Activated CD8-positive, alpha-beta memory T cell treated with anti-CD3 and anti-CD28 coated beads, Interleukin-2, amount 50 U/mL, for 48 hours (primary cell): Measurements from ENCODE around the gene SPECC1.
A peak's percentile ranks its signal among the peaks of the same experiment; 100 is the strongest.

Source experiments
- DNase-seq: peaks from one replicate; pipeline ENCODE4 v3.0.0-alpha.2; 2020

Gene SPECC1, protein sequence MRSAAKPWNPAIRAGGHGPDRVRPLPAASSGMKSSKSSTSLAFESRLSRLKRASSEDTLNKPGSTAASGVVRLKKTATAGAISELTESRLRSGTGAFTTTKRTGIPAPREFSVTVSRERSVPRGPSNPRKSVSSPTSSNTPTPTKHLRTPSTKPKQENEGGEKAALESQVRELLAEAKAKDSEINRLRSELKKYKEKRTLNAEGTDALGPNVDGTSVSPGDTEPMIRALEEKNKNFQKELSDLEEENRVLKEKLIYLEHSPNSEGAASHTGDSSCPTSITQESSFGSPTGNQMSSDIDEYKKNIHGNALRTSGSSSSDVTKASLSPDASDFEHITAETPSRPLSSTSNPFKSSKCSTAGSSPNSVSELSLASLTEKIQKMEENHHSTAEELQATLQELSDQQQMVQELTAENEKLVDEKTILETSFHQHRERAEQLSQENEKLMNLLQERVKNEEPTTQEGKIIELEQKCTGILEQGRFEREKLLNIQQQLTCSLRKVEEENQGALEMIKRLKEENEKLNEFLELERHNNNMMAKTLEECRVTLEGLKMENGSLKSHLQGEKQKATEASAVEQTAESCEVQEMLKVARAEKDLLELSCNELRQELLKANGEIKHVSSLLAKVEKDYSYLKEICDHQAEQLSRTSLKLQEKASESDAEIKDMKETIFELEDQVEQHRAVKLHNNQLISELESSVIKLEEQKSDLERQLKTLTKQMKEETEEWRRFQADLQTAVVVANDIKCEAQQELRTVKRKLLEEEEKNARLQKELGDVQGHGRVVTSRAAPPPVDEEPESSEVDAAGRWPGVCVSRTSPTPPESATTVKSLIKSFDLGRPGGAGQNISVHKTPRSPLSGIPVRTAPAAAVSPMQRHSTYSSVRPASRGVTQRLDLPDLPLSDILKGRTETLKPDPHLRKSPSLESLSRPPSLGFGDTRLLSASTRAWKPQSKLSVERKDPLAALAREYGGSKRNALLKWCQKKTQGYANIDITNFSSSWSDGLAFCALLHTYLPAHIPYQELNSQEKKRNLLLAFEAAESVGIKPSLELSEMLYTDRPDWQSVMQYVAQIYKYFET

DNA sequence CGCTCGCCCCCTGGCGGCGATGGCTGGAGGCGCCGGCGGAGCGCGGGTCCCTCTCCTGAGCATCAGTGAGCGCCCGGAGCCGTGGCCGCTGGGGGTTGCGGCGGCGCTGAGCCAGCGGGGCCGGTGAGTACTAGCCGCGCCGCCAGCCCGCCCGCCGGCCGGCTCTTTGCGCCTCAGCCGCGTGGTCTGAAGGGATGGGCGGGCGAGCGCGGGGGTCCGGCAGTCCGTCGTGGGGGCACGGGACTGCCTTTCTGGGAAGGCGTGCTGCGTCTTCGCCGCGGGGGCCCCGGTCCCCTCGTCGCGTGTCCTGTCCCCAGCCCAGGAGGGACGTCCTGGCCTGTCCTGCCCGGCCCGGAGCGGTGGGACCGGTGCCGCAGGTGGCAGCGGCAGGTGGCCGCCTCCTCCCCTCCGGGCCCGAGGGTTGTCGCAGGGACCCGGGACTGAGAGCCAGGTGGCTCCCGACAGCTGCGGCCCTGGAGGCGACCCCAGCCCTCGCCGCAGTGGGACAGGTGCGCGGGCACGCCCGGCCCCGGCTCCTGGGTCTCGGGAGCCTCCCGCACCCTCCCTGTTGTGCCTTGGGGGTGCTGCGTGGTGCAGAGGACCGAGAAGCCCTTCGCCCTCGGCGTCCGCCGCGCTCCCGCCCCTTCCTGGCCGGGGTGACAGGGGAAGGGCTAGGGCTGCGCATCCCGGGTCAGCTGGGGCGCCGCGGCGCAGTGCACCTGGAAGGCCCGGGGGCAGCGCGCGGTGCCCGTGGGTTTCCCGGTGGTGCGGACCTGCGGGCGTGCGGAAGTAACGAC is at the start of gene SPECC1:
SPECC1 (plus strand) TSS at position 58 of the 797 bp plus-strand sequence. CDS start 87,293 bp downstream, outside the sequence.
- DNase-seq = peak; percentile 98

DNA sequence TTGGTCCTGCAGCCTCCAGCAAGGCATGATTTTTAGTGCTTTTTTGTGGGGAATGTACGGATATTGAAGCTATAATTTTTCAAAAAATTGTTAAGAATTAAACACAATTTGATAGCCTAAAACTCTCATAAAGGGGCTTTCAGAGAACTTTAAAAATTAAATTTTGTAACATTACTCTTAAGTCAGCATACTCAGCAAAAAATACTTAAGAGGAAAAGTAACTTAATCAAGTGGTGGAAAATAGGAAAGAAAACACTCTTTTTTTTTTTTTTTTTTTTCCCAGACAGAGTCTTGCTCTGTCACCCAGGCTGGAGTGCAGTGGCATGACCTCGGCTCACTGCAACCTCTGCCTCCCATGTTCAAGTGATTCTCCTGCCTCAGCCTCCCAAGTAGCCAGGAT is 46.2 kb upstream of the SPECC1 start:
- peak; percentile 10 for DNase-seq

DNA sequence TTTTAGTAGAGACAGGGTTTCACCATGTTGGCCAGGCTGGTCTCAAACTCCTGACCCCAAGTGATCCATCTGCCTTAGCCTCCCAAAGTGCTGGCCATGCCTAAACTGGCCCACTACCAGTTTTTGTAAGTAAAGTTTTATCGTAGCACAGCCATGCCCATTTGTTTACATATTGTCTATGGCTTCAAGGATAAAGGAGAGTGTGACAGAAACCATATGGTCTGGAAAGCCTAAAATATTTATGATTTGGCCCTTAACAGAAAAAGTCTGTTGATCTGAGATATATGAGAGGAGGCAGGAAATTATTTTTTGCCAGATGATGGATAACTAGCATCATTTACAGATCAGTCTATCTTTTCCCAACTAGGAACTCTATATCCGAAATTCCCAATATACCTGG is 36.0 kb upstream of the SPECC1 start:
- DNase-seq = no peak

DNA sequence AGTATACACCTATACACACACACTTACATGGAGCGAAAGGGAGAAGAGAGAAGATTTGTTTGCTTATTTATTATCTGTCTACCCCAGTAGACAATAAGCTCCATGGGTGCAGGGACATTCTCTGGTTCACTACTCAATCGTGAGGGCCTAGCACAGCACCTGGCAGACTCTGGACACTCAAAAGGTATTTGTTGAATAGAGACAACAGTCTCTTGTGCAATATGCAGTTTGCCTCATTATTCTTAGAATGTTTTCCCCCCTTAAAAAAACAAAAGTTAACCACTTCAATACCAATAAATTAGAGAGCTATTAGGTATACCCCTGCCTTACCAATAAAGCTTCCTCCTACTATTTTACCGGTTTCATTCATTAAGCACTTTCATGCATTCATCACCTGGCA is 33.6 kb upstream of the SPECC1 start:
- DNase-seq = peak; percentile 35

DNA sequence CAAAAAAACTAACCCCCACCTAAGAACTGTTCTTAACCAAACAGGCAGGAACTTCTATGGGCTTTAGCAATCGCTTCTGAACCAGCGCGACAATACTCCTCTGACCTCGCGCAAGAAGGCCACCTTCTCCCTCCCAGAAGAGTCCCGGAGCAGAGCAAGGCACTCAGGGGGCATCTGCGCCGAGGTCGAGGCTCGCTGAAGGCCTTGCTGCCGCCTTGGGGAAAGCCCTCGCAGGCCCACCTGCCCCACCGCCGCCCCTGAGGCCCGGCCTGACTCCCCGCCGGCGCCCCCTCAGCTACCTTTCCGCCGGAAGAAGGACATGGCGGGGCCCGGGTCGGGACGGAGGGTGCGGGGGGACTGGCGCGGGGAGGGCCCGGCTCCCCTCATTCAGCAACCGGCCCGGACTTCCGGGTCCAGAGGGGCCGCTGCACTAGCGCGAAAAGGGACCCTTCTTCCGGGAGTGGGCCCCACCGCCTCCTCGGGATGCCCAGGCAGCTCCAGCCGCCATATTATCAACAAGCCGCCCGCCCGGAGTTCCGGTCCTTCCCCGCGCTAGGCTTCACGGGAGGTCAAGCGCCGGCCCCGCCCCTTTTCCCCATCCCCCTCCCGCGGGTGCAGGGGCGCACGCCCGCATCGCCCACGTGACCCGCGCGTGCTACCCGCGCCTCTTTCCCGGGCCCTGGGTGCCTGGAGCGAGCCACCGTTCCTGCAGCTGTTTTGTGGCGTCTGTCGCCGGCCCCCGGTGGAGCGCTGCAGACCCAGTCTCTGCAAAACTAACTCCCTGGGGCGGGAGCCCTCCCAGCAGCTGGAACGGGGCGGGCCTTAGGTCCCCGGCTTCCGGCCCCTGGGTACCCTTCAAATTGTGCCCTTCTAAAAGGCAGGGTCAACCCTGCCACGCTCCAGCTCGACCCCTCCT is 31.6 kb upstream of the SPECC1 start, which contains the start of gene AKAP10:
AKAP10 (minus strand) TSS at position 536 of the 916 bp plus-strand sequence; CDS start at position 387, 149 bp downstream.
- peak; percentile 98 for DNase-seq

DNA sequence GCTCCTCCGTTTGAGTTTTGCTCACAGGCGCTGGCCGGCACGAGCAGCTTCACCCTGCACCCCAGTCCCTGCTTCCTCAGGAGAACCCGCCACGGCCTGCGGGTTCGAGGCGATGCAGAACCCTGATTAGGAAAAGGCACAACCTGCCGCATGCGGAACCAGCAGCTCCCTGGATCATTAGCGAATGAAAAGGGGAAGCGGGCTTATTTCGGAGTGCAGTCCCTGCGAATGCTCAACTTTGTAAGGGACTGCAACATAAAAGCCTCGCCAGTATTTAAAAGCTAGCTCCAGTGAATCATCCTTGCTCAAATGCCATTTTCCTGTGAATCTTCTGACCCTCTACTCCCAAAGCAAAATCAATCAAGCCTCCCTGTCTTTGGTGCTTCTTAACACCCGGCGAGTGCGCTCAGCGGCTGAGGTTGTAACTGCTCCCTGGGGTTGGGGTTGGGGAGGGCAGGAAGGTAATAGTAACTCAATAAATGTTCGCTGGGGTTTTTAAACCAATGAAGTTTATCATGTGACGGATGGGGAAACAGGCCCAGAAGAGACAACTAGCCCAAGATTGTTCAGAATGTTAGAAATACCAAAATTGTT is 30.9 kb upstream of the SPECC1 start:
- DNase-seq = peak; percentile 63

DNA sequence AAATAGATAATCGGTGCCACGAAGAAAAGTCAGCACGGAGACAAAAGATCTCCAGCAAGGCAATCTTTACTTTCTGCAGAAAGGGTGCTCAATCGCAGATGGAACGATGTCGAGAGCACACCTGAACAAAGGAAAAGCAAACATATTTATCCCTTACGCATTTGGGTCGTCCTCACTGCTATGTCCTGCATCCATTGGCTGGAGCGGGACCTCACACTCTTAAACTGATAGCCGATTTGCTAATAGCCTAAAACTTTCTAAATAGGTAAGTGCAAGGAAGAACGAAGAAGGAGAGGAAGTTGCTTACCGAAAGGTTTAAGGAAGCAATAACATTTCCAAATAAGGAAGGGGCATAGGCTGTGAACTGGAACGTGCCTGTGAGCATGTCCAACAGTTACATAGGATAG is 30.4 kb upstream of the SPECC1 start:
- DNase-seq = peak; percentile 48

DNA sequence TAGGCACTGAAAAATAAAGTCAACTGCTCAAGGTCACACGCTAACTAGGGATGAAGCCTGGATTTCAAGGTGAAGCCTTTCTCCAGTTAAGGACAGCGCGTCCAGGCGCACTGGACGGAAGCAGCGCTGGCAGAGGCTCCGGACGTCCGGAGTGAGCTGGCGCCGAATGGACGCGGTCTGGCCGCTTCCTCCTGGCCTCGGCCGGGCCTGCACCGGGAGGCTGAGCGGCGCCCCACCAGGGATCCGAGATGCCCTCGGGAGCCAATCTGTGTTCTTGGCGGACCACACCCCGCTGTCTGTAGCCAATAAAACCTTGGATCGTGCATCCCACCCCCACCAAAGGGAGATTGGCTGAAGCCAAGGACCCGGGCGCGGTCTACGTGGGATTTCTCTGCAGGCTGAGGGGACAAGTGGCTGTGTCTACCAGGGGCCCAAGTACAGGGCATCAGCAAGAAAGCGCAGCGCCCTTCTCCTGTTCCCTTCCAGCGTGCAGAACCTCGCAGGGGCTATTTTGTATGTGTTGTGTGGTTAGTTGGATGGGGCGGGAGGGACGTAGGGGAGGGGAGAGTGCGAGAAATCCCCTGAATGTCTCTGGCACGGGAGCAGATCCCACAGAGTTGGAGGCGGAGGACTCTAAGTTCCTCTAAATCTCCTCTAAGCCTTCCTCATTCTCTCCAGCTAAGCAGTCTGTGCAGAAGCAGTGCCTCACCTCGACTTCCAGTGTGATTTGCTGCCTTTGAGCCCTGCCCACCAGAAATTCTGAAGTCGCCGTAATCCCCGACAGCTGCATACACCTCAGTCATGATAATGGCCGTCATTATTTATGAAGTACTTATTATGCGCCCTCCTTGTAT is 29.0 kb upstream of the SPECC1 start:
- DNase-seq = peak; percentile 49

DNA sequence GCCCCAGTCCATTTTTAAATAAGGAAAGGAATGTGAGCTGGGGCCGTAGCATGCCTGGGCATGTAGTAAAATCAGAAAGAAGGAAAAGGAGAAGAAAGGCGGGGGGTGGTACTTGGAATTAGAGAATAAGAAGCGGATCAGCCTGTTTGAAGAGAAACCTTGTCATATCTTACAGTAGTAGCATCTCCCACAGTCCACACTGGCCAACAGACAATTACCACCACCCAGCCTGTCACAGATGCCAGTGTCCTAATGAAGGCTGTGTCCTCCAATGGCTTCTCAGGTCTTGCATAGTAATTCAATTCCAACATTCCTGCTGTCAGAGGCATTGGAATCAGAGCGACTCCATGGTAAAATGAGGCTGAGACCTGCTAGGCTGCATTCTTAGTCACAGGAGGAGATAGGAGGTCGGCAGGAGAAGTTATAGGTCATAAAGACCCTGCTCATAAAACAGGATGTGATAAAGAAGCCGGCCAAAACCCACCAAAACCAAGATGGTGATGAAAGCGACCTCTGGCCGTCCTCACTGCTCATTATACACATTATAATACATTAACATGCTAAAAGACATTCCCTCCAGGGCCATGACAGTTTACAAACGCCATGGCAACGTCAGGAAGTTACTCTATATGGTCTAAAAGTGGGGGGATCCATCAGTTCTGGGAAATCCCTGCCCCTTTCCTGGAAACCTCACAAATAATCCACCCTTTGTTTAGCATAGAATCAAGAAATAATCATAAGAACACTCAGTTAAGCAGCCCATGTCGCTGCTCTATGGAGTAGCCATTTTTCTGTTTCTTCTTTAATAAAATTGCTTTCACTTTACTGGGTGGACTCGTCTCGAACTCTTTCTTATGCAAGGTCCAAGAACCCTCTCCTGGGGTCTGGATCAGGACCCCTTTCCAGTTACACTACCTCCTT is 22.0 kb upstream of the SPECC1 start:
- peak; percentile 12 for DNase-seq

DNA sequence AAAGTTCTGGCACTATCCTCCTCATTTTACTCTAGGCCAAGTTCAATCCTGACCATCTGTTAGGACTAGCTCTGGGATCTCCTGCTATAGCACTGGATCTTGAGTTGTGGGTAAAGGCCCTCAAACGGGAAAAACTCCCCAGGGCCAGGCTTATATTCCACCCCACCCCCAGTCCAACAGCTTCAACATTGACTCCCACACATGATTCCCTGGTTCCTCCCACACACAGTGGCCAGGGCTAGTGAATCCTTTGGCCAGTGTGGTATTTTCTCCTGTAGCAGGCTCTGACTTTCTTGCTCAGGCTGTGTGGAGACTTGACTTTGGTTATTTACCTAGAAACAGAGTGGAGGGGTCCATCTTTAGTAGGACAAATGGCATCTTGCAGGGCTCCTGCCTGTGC is 21.3 kb upstream of the SPECC1 start:
- peak; percentile 23 for DNase-seq

DNA sequence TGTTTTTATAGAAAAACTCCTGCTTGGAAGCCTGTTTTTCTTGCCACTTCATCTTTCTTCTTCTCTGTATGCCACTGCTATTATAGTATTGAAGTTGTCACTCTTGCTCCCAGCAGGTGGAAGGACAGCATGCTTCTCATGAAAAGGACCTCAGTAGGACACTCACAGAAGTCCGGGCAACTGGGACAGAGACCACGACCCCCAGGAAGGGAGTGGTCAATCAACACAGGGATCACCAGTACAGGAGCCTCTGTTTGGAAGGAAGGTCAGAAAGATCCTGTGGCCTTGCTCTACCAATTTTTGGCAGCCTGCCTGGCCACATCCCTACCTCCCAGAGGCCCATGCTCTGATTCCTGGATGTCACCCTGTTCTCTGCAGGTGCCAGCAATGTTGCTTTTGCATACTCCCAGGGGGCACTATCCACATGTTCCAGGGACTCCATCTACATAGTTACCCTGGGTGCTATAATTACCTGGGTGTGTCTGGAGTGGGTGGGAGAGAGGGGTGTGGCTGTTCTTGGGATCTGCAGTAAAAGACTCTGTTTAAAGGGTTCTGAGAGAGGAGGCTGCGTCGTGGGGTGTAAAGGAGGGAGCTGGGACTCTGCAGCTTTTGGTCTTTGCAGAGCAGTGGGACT is 17.8 kb upstream of the SPECC1 start:
- peak; percentile 29 for DNase-seq

DNA sequence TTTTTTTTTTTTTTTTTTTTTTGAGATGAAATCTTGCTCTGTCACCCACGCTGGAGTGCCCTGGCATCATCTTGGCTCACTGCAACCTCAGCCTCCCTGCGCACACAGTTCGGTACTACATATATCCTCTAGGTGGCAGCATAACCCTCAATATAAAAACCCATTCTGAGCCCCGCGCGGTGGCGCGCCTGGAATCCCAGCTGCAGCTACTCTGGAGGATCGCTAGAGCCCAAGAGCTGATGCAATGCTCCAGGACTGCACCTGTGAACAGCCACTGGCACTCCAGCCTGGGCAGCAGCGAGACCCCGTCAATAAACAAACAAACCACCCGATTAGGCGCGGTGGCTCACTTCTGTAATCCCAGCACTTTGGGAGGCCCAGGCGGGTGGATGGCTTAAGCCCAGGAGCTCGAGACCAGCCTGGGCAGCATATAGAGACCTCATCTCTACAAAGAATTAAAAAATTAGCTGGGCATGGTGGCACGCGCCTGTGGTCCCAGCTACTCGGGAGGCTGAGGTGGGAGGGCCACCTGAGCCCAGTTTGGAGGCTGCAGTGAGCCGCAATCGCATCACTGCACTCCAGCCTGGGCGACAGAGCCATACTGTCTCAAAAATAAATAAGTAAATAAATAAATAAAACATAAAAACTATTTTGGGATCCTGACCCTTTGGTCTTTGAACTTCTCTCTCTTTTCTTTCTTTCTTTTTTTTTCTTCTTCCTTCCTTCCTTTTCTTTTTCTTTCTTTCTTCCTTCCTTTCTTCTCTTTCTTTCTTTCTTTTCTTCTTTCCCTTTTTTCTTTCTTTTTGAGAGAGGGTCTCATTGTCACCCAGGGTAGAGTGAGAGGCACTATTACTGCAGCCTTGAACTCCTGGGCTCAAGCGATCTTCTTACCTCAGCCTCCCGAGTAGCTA is 16.1 kb upstream of the SPECC1 start:
- peak; percentile 85 for DNase-seq

DNA sequence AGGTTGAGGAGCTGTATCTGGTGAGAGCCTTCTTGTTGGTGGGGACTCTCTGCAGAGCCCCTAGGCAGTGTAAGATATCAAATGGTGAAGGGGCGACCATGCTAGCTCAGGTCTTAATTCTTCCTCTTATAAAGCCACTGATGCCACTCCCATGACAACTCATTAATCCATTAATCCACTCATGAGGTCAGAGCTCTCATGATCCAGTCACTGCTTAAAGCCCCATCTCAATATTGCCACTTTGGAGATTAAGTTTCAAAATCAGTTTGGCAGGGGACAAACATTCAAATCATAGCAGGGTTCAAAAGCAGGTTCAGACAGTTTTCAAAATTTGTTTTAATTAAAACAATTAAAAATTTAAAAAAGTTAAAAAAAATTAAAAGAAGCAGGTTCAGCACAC is 13.1 kb upstream of the SPECC1 start:
- DNase-seq = no peak

DNA sequence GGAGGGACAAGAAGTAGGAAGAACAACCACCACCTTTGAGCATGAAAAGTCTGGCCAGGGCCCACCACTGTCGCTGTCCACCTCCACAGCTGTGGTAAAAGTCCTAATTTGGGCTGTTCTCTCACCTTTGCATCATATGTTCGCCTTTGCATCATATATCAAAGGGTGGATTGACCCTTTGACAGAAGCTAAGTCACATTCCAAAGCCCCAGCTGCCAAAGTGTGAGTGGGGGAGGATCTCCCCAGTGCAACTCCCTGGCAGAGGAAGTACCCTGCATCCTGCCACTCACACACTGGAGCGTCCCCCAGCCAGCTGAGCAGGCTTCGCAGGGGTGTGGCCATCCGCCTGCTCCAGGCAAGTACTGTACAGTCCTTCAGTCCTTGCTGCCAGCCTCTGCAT is 12.7 kb upstream of the SPECC1 start:
- DNase-seq = peak; percentile 37

DNA sequence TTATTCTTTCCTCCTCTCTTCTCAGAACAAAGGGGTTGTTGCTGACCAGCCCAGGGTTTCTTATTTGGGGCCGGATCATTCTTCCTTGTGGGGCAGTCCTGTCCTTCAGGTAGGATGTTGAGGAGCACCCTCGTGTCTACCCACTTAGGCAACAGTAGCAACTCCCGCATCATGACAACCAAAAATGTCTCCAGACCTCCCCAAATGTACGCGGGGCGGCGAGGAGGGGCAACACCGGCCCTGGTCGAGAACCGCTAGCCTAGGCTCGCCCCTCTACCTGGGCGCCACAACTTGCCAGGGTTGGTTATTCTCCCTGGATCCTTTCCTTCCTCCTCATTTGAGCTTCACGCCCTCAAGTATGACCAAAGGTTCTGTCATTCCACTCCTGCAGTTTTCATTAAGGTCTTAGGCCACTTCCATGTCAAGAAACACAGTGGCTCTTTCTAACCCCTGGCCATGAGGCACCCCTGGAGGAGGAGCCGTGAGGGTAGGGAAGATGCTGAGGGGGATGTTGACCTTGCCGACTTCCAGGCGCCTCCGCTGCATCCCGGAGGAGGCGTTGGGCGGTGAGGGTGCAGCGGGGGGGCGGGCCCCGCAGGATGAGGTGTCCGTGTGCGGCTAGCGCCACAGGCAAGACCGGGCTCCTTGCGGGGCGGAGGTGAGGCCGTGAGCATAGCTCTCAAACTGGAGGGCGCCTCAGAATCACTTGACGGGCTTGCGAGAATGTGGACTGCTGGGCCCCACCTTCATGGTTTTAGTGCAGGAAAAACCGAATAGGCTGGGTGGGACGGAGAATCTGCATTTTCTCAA is 712 bp upstream of the SPECC1 start:
- DNase-seq = no peak

DNA sequence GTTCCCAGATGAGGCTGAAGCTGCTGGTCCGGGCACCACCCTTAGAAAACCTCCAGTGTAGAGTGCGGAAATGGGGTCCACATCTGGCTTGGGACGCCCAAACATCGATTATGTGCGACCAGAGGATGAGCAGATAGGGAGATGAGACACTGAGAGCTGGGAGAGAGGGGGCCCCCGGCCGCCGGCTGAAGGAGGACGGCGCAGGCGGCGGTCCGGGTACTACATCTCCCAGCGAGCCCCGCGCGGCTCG is 182 bp upstream of the SPECC1 start:
- DNase-seq = no peak
